ENCODE measurements around the gene MECP2.

MECP2 gene

GRCh38 chrX:154083126-154083517 is 14.4 kb downstream of the MECP2 start:
- no peak overlapping the region for H2BK12ac ChIP-seq (ENCODE audit: low read length)
- H3K4me3 ChIP-seq (ENCODE audit: low read depth, low read length): no peak overlapping the region
- H3K27me3 ChIP-seq (ENCODE audit: insufficient read depth, low read length): no peaks in the 10 kb centered on the region
- no peak overlapping the region for H3K23ac ChIP-seq (ENCODE audit: low read length)
- no peak overlapping the region for H2AFZ ChIP-seq (ENCODE audit: insufficient read depth, low read length, poor library complexity)
- H3K4me1 ChIP-seq (ENCODE audit: control insufficient read depth in 1 of 2, insufficient read depth in 2 of 2, low read length in 2 of 2): no peaks in the 10 kb centered on the region
- peaks cover 0 to 4% of the 10 kb centered on the region in 2 experiments for H3K36me3 ChIP-seq (ENCODE audit: control insufficient read depth in 1 of 2, insufficient read depth in 2 of 2, low read length in 2 of 2)
- H3K79me2 ChIP-seq (ENCODE audit: control insufficient read depth, insufficient read depth, low read length, poor library complexity): peaks cover 2% of the 10 kb centered on the region
- H3K9ac ChIP-seq (ENCODE audit: low read length): no peak overlapping the region
- H3K4ac ChIP-seq (ENCODE audit: low read depth, low read length): no peak overlapping the region
- H2BK5ac ChIP-seq (ENCODE audit: low read depth, low read length, poor library complexity): no peak overlapping the region
- no peak overlapping the region for H3K18ac ChIP-seq (ENCODE audit: low read length)
- no peak overlapping the region for H3K27ac ChIP-seq (ENCODE audit: low read depth, low read length)
- H4K8ac ChIP-seq (ENCODE audit: low read depth, low read length): no peak overlapping the region
- H4K91ac ChIP-seq (ENCODE audit: low read depth, low read length): no peak overlapping the region
- no peak overlapping the region for H4K12ac ChIP-seq (ENCODE audit: low read depth, low read length)
- no peak overlapping the region for H3K14ac ChIP-seq (ENCODE audit: low read length)
- no peaks in the 10 kb centered on the region for H3K79me1 ChIP-seq (ENCODE audit: low read length)
- H2AK5ac ChIP-seq (ENCODE audit: low read length): no peak overlapping the region
- H2BK120ac ChIP-seq (ENCODE audit: insufficient read depth, low read length, poor library complexity): no peak overlapping the region
- no peak for DNase-seq
- no peaks in the 10 kb centered on the region for H3K9me3 ChIP-seq (ENCODE audit: insufficient read depth, low read depth, low read length)
- WGBS (ENCODE audit: extremely low coverage, insufficient coverage, insufficient read length): no CpG with 5 or more reads among the region's 6 CpGs
- no peak overlapping the region for H3K4me2 ChIP-seq (ENCODE audit: low read length)

- Histone ChIP-seq H3K79me1 (ENCODE audit: low read length) (no peaks in the 10 kb centered on the region), H3K27me3 (ENCODE audit: insufficient read depth, low read length) (no peaks in the 10 kb centered on the region), H3K4me1 (ENCODE audit: control insufficient read depth in 1 of 2, insufficient read depth in 2 of 2, low read length in 2 of 2) (no peaks in the 10 kb centered on the region), H4K8ac (ENCODE audit: low read depth, low read length) (no peak overlapping the region), H3K18ac (ENCODE audit: low read length) (no peak overlapping the region), H4K12ac (ENCODE audit: low read depth, low read length) (no peak overlapping the region), H3K4me3 (ENCODE audit: low read depth, low read length) (no peak overlapping the region), H2BK120ac (ENCODE audit: insufficient read depth, low read length, poor library complexity) (no peak overlapping the region), H3K9me3 (ENCODE audit: insufficient read depth, low read depth, low read length) (no peaks in the 10 kb centered on the region), H3K23ac (ENCODE audit: low read length) (no peak overlapping the region), H3K36me3 (ENCODE audit: control insufficient read depth in 1 of 2, insufficient read depth in 2 of 2, low read length in 2 of 2) (peaks cover 0 to 4% of the 10 kb centered on the region in 2 experiments), H3K4me2 (ENCODE audit: low read length) (no peak overlapping the region), H2BK5ac (ENCODE audit: low read depth, low read length, poor library complexity) (no peak overlapping the region), H3K79me2 (ENCODE audit: control insufficient read depth, insufficient read depth, low read length, poor library complexity) (peaks cover 2% of the 10 kb centered on the region), H3K4ac (ENCODE audit: low read depth, low read length) (no peak overlapping the region), H3K9ac (ENCODE audit: low read length) (no peak overlapping the region), H2BK12ac (ENCODE audit: low read length) (no peak overlapping the region), H4K91ac (ENCODE audit: low read depth, low read length) (no peak overlapping the region), H2AK5ac (ENCODE audit: low read length) (no peak overlapping the region), H3K27ac (ENCODE audit: low read depth, low read length) (no peak overlapping the region), H3K14ac (ENCODE audit: low read length) (no peak overlapping the region), H2AFZ (ENCODE audit: insufficient read depth, low read length, poor library complexity) (no peak overlapping the region)
- peak in 1 of 2 donors; percentile 47 for DNase-seq
- WGBS (ENCODE audit: extremely low coverage, insufficient coverage, insufficient read length): no CpG with 5 or more reads among the region's 11 CpGs
These were observed 15.0 kb downstream of the MECP2 start for GRCh38 chrX:154082396-154083125.

GRCh38 chrX:154077101-154077500 is 20.4 kb downstream of the MECP2 start:
- H3K27ac ChIP-seq (ENCODE audit: low read depth, low read length): no peak overlapping the region
- H2BK12ac ChIP-seq (ENCODE audit: low read length): no peak overlapping the region
- H3K79me1 ChIP-seq (ENCODE audit: low read length): no peaks in the 10 kb centered on the region
- H2BK5ac ChIP-seq (ENCODE audit: low read depth, low read length, poor library complexity): no peak overlapping the region
- H3K36me3 ChIP-seq (ENCODE audit: control insufficient read depth in 1 of 2, insufficient read depth in 2 of 2, low read length in 2 of 2): no peaks in the 10 kb centered on the region
- H3K79me2 ChIP-seq (ENCODE audit: control insufficient read depth, insufficient read depth, low read length, poor library complexity): no peaks in the 10 kb centered on the region
- no peak overlapping the region for H3K4ac ChIP-seq (ENCODE audit: low read depth, low read length)
- peaks cover 3 to 5% of the 10 kb centered on the region in 2 experiments for H3K4me1 ChIP-seq (ENCODE audit: control insufficient read depth in 1 of 2, insufficient read depth in 2 of 2, low read length in 2 of 2)
- no peak overlapping the region for H2AK5ac ChIP-seq (ENCODE audit: low read length)
- no peak for DNase-seq
- no peak overlapping the region for H3K4me3 ChIP-seq (ENCODE audit: low read depth, low read length)
- H2BK120ac ChIP-seq (ENCODE audit: insufficient read depth, low read length, poor library complexity): no peak overlapping the region
- no peak overlapping the region for H3K4me2 ChIP-seq (ENCODE audit: low read length)
- H4K8ac ChIP-seq (ENCODE audit: low read depth, low read length): no peak overlapping the region
- H3K18ac ChIP-seq (ENCODE audit: low read length): no peak overlapping the region
- no peak overlapping the region for H3K14ac ChIP-seq (ENCODE audit: low read length)
- H3K9ac ChIP-seq (ENCODE audit: low read length): no peak overlapping the region
- no peaks in the 10 kb centered on the region for H3K9me3 ChIP-seq (ENCODE audit: insufficient read depth, low read depth, low read length)
- no peak overlapping the region for H4K12ac ChIP-seq (ENCODE audit: low read depth, low read length)
- no peak overlapping the region for H3K23ac ChIP-seq (ENCODE audit: low read length)
- WGBS (ENCODE audit: extremely low coverage, insufficient coverage, insufficient read length): no CpG with 5 or more reads among the region's 4 CpGs
- H4K91ac ChIP-seq (ENCODE audit: low read depth, low read length): no peak overlapping the region
- H2AFZ ChIP-seq (ENCODE audit: insufficient read depth, low read length, poor library complexity): no peak overlapping the region
- no peaks in the 10 kb centered on the region for H3K27me3 ChIP-seq (ENCODE audit: insufficient read depth, low read length)

DNA sequence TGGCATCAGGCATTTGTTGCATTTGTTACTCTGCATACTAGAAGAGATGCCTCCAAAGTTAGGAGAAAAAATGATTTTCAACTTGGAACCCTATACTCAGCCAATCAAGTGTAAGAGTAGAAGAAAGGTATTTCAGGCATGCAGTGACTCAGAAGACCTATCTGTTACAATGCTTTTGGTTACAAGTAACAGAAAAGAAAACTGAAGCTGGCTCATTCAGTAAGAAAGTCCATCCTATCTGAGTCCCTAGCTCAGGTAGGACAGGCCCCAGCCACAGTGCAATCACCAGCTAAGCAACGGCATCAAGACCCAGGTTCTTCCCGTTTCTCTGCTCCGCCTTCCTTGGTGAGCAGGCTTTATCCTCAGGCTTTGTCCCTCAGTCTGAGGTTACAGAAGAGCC is 23.3 kb downstream of the MECP2 start:
- Histone ChIP-seq H3K9me3 (ENCODE audit: insufficient read depth, low read depth, low read length) (no peaks in the 10 kb centered on the region), H3K9ac (ENCODE audit: low read length) (no peak overlapping the region), H3K4me2 (ENCODE audit: low read length) (peak overlapping the region; percentile 51), H3K36me3 (ENCODE audit: control insufficient read depth in 1 of 2, insufficient read depth in 2 of 2, low read length in 2 of 2) (no peaks in the 10 kb centered on the region), H2BK120ac (ENCODE audit: insufficient read depth, low read length, poor library complexity) (no peak overlapping the region), H4K8ac (ENCODE audit: low read depth, low read length) (no peak overlapping the region), H4K91ac (ENCODE audit: low read depth, low read length) (no peak overlapping the region), H4K12ac (ENCODE audit: low read depth, low read length) (no peak overlapping the region), H2BK5ac (ENCODE audit: low read depth, low read length, poor library complexity) (no peak overlapping the region), H3K4me3 (ENCODE audit: low read depth, low read length) (no peak overlapping the region), H3K27me3 (ENCODE audit: insufficient read depth, low read length) (no peaks in the 10 kb centered on the region), H3K23ac (ENCODE audit: low read length) (no peak overlapping the region), H3K14ac (ENCODE audit: low read length) (no peak overlapping the region), H3K18ac (ENCODE audit: low read length) (no peak overlapping the region), H2BK12ac (ENCODE audit: low read length) (no peak overlapping the region), H3K27ac (ENCODE audit: low read depth, low read length) (peak overlapping the region; percentile 51), H3K79me1 (ENCODE audit: low read length) (no peaks in the 10 kb centered on the region), H2AK5ac (ENCODE audit: low read length) (no peak overlapping the region), H3K79me2 (ENCODE audit: control insufficient read depth, insufficient read depth, low read length, poor library complexity) (no peaks in the 10 kb centered on the region), H3K4ac (ENCODE audit: low read depth, low read length) (no peak overlapping the region), H2AFZ (ENCODE audit: insufficient read depth, low read length, poor library complexity) (no peak overlapping the region), H3K4me1 (ENCODE audit: control insufficient read depth in 1 of 2, insufficient read depth in 2 of 2, low read length in 2 of 2) (peaks cover 3 to 5% of the 10 kb centered on the region in 2 experiments)
- WGBS (ENCODE audit: extremely low coverage, insufficient coverage, insufficient read length): no CpG with 5 or more reads among the region's 3 CpGs
- DNase-seq: peak in 1 of 2 donors; percentile 52
